Ecto neural progenitor cell (in vitro differentiated cells): Measurements from ENCODE around the gene MCUB.
A peak's percentile ranks its signal among the peaks of the same experiment; 100 is the strongest.

Experiments
- DNase-seq: peaks from one replicate; pipeline ENCODE4 v3.0.0-alpha.2; 2018; ENCODE audit warnings: low spot score

The MCUB gene

DNA sequence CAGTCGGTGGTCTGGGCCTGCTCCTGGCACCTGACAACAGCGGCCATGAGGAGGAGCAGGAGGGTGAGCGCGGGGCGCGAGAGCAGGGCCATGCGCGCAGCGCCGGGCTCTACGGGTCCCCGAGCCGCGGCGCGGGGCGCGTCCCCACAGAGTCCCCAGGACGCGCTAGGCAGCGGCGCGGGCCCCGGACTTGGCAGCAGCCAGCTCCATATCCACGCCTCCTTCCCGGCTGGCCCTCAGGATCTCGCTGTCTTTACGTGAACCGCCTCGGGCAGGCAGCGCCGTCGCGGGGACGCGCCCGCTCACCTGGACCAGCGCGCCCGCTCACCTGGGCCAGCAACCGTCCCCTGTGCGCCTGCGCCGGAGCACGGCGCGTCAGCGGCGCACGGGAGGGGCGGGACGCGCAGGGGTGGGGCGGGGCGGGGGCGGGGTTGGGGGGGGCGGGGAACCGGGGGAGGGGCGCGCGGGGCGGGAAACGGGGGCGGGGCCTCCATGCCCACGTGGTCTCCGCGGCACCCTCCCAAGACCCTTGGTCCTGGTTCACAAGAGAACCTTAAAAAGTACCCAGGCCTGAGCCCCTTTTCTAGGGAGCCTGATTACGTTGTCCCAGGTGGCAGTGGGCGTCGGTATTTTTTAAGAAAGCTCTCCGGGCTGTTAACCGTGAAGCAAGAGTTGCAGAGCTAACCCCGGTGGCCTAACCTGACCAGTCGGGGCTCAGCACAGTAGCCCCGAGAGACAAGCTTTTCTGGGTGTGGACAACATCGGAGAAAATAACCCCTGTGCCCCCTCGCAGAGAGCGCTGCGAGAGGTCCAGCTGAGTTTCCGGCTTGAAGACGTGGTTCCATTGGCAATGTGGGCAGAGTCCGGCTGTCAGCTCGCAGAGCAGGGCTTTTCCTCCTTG is 169.9 kb downstream of the MCUB start, which contains the start of gene PLA2G12A:
TSS of gene PLA2G12A (minus strand) at position 353 of the 901 bp plus-strand sequence. CDS start at position 92, 261 bp downstream.
- peak; percentile 86 for DNase-seq

DNA sequence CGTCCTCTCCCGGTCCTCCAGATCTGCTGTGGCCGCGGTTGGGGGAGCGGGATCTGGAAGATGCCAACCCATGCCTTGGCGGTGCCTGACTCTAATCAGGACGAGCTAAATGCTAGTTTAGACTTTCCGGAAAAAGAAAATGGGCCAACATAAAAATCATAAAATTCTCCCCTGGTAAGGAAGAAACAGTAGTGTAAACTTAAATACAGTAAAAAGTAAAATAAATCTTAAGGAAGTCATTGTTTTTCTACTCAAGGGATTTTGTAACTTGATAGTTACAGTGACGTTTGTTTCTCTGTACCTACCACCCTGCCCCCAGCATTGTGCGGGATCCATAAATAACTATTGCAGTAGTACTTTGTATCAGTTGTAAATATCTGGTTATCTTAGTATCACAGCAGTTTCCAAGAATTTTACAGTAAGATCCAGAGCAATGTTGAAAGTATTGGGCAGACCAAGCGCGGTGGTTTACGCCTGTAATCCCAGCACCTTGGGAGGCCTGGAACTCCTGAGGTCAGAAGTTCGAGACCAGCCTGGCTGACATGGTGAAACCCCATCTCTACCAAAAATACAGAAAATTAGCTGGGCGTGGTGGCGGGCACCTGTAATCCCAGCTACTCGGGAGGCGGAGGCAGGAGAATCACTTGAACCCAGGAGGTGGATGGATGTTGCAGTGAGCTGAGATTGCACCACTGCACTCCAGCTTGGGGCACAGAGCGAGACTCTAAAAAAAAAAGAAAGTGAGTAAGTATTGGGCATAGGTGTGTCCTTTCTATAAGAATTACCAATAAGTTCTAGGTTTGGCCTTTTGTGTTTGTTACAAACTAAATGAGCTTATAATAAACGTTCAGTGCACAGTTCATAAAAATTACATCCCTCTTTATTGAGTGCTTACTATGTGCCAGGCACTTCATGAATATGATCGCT is 170.8 kb downstream of the MCUB start:
- DNase-seq, result no peak

DNA sequence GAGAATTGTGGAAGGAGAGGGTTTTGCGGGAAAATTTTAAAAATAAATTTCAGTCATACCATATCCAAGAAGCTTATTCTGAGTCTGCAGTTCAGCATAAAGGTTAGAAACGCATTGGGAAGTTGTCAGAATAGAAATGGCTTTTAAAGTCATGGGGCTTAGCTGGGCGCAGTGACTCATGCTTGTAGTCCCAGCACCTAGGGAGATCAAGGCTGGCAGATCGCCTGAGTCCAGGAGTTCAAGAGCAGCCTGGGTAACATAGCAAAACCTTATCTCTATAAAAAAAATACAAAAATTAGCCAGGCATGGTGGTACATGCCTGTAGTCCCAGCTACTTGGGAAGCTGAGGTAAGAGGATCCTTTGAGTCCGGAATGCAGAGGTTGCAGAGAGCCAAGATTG is 173.7 kb downstream of the MCUB start:
- no peak for DNase-seq

DNA sequence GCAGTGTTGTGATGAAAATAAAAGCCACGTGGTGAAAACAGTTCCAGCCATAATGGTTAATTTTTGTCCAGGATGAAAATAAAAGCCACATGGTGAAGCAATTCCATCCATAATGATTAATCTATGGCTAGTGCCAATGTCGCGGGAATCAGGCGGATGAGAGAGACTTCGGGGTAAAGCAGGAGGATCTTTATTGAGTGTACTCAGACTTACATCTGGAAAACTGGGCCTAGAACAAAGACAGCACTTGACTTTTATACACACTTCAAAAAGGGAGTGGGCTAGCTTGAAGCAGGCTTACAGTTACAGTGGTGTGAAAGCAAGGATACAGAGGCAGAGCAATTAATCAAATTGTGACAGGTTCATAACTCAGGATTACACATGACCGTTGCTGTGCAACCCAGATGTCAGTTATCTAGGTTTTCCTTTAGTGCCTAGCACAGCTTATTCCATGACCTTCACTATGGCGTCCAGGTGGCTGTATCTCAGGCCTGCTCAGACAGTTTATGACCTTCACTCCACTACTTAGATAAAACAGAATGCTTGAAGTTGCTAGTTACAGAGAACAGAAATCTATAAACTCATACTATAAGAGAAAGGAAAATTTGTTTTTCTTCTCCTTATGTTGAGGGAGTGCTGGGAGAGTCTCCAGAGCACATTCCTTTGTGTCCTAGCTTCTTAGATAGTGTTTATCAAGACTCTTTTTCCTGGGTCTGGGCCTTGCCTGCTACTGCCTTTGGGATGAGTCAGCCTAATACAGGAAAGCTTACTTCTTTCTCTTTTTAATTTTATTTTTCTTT is 175.7 kb downstream of the MCUB start:
- DNase-seq, result no peak
